DMS53 treated with DMSO at 0.1 percent for 48 hours (cell line): ENCODE results near the gene TXNDC12.
A peak's percentile ranks its signal among the peaks of the same experiment; 100 is the strongest.
"Not testable (repeated sequence)": the region's sequence is repeated elsewhere in the genome, so short reads cannot be mapped to it uniquely, and the experiment has no call there.

Experiments used
- DNase-seq: peaks from one replicate; lab custom pipeline; 2025; ENCODE audit not compliant: unreplicated experiment; lab: John Stamatoyannopoulos, UW

Gene TXNDC12

DNA sequence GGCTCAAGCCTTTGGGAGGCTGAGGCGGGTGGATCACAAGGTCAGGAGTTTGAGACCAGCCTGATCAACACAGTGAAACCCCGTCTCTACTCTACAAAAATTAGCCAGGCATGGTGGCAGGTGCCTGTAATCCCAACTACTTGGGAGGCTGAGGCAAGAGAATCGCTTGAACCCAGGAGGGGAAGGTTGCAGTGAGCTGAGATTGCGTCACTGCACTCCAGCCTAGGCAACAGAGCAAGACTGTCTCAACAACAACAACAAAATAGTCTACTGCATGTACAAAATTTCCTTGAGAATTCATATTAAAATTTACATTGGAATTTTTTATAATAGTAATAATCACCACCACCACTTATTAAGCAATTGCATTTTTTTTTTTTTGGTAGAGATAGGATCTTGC is 5.7 kb downstream of the TXNDC12 start:
- DNase-seq: not testable (repeated sequence)

DNA sequence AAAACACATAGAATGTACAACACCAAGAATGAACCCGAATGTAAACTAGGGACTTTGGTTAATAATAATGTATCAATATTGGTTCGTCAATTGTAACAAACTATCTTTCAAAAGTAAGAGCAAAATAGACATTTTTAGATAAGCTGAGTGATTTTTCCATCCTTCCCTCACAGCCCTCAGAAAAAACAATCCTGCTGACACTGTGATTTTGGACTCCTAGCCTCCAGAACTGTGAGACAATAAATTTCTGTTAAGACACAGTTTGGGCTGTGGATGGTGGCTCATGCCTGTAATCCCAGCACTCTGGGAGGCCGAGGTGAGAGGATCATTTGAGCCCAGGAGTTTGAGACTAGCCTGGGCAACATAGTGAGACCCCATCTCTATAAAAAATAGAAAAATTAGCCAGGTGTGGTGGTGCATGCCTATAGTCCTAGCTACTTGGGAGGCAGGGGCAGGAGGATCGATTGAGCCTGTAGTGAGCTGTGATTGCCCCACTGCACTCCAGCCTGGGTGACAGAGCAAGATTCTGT is 9.3 kb downstream of the TXNDC12 start:
- DNase-seq: not testable (repeated sequence)

DNA sequence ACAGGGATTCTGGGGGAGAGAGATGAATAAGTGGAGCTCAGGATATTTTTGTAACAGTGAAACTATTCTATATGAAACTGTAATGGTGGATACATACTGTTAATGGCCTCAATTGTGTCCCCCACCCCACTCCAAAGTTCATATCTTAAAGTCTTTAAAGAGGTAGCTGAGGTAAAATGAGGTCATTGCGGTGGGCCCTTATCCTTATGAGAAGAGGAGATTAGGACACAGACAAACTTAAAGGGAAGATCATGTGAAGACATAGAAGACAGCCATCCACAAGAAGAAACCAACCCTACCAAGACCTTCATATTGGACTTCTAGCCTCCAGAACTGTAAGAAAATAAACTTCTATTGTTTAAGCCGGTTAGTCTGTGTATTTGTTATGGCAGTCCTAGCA is 9.8 kb downstream of the TXNDC12 start:
- DNase-seq: no peak

DNA sequence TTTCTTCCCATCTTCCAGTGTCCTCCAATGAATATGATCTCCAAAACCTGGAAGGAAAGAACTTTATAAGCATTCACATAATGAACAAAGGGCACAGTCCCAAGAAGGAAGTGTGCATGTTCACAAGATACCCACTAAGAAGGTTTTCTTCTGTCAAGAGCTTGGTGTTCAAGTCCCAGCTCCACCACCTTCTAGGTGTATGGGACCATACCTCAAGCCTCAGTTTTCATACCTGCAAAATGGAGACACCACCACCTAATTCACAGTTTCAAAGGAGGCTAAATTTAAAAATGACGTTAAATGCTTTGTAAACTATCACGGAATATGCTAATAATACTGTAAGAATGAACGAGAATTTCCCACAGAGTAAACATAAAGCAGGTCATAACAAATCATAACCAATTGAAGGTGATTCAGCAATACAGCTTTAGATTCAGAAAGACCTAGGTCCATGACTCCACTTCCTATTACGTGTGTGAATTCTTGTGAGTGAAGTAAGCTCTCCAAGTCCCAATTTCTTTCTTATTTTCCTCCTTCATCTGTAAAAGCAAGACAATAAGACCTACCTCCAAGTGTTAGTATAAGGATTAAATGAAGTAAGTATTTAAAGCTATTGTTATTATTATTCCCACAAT is 13.3 kb downstream of the TXNDC12 start:
- DNase-seq: no peak

DNA sequence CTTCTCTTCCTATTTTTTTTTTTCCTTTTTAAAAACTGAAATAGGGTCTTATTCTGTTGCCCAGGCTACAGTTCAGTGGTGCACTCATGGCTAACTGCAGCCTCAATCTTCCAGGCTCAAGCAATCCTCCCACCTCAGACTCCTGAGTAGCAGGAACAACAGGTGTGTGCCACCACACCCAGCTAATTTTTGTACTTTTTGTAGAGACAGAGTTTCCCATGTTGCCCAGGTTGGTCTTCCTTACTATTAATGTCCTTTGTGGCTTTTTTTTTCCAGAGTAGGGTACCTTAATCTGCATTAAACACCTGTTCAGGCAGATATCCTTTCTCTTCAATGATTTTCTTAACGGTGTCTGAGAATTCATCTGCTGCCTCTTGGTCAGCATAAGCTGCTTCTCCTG is 17.1 kb downstream of the TXNDC12 start:
- no peak for DNase-seq

DNA sequence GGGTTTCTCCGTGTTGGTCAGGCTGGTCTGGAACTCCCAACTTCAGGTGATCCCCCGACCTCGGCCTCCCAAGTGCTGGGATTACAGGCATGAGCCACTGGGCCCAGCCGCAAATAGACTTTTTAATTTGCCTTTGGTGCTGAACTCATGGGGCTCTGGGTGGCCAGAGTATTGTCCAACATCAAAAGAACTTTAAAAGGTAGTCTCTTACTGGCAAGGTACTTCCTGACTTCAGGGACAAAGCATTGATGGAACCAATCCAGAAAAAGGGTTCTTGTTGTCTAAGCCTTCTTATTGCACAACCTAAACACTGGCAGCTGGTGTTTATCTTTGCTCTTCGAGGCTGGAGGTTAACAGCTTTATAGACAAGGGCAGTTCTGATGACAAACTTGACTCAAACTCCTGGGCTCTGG is 17.6 kb downstream of the TXNDC12 start:
- peak; percentile 81 for DNase-seq

DNA sequence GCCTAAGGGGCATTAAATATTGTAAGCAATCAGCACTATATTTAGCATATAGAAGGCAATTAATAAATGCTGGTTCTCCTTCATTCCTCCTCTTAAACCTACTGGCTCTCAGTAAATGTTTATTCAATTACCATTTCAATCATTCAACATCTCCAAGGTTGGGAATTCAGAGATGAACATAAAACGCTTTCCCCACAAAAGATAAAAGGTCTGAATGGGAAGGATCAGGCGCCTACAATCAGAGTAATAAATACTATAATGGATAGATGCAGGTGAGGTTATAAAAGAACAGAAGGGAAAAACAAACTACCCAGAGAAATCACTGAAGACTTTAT is 21.0 kb downstream of the TXNDC12 start:
- no peak for DNase-seq

DNA sequence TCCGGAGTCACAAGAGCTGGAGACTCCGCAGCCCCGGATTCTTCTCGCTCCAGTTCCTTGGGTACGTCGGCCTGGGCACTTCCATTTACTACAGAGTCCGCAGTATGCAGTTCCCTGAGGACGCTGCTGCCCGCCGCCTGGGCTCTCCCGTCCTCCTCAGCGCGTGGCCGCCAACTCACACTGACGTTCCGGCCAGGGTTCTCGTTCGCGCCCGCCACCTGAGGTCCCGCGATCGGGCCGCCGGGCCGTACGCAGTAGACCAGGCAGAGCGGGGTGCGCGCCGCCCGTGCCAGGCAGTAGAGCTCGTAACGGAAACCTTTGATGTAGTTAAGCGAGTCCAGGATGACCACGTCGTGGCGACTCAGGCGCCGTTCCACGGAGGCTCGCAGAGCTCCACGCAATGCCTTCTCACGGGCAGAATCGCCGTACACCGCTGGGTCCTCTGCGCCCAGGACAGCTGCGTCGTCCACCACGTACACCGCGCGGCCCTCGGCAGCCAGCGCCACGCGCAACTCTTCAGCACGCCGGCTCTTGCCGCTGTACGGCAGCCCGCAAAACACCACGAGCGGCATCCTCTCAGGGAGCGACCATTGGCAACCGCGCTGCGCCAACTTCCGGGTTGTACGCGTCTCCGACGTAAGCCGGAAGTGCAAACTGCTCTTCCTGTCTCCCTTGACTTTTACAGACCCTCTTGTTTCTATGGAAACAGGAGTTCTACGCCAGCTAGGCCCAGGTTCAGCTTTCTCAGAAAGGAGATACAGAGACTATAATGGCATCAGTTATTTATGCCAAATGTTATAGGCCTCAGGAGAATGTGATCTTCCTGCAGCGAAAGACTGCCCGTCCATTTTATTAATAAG is 21.6 kb downstream of the TXNDC12 start, which contains the start of gene KTI12:
TSS of gene KTI12 (minus strand) at position 621 of the 860 bp plus-strand sequence. CDS start at position 572, 49 bp downstream.
- peak; percentile 93 for DNase-seq

DNA sequence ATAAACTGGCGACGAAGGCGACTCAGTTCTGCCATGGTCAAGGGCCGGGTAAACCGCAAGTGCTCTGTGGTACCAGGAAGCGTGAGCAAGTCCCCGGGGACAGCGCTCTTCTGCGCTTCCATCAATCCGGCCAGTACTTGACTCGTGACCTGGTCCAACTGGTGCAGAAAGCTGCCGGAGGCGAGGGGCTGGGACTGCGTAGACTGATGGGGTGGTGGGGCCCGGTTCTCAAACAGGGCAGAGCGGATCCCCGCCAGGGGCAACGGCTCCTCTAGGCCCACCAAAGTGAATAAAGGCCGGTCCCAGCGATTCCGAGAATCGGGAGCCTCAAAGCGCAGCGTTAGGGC is 22.2 kb downstream of the TXNDC12 start:
- peak; percentile 69 for DNase-seq

DNA sequence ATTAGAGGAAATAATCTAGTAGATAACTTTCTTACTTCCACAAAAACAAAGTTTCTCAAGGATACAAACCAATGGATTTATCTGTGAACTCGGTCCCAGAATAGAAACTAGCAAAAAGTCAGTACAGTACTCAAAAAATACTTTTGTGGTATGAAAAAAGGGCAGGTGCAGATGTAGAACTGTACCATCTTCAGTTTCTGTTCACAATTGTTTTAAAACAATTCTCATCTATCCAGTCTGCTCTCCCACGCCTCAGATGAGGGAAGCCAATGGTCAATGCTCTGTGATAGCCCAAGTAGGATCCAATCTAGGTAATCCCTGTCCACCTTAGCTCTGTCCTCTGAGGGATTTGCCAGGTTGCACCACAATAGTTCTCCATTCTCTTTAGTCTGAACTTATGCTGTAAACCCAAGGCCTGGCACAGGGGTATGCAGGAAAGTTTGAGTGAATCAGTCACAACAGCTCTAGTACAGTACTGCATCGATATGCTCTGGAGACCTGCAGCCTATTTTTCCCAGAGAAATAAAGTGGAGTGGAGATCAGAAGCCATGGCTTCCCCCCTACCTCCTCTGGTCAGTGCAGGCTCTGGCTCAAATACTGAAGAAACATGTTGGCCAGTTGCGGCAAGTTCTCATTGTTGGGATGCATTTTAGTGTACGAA is 22.7 kb downstream of the TXNDC12 start:
- no peak for DNase-seq

DNA sequence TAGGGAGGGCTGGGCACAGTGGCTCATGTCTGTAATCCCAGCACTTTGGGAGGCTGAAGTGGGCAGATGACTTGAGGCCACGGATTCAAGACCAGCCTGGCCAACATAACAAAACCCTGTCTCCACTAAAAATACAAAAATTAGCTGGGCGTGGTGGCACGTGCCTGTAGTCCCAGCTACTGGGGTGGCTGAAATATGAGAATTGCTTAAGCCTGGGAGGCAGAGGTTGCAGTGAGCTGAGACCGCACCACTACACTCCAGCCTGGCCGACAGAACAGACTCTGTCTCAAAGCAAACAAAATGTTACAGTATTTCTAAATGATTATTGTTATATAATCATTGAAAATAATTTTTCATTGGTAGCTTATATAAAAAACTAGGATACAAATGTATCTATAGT is 26.2 kb downstream of the TXNDC12 start:
- not testable (repeated sequence) for DNase-seq

DNA sequence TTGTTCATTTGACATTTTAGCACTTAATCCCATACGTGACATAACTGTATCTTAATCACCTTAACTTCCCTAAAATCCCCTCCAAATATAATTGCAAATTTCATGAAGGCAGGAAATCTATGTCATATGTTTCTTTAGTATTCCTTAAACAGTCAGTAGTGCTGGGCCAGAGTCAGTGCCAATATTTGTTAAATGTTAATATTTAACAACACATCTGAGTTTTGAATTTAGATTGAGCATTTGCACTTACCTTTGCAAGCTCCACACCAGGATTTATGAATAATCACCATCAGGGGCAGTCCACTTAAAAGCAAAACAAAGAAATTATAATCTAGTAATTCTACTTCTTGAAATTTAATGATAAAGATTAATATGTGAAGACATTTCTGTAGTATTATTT is 26.7 kb downstream of the TXNDC12 start:
- peak; percentile 62 for DNase-seq

DNA sequence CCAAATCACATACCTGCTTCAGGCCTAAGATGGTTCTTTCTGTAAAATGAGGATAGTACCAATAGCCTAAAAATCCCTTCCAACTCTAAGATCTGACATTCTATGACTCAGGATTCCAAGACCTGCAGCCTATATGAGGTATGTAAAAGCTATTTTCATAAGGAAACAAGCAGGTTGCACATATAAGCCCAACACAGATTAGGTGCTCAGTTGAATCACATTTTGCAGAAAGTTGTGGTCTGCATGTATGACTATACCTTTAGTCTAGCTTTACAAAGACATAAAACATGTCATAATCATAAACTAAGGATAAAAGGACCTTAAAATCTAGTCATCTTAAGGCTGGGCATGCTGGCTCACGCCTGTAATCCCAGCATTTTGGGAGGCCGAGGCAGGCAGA is 28.7 kb downstream of the TXNDC12 start:
- no peak for DNase-seq

DNA sequence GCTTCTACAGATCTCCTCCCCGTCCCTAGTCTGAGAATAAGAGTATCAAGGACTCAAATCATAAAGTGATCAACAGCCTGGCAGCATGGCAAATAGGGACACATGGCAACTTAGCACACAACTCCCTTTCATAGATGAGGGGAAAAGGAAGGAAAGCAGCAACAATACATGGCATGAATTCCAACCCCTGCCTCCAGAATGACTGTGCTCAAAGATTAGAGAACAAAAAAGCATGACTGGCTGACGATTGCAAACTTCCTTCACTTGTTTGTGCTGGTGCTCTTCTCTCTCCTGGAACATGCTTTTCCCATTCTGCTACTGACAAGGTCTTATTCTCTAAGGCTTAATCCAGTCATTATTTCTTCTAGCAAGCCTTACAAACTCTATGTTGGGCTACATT is 32.9 kb downstream of the TXNDC12 start:
- DNase-seq: no peak

DNA sequence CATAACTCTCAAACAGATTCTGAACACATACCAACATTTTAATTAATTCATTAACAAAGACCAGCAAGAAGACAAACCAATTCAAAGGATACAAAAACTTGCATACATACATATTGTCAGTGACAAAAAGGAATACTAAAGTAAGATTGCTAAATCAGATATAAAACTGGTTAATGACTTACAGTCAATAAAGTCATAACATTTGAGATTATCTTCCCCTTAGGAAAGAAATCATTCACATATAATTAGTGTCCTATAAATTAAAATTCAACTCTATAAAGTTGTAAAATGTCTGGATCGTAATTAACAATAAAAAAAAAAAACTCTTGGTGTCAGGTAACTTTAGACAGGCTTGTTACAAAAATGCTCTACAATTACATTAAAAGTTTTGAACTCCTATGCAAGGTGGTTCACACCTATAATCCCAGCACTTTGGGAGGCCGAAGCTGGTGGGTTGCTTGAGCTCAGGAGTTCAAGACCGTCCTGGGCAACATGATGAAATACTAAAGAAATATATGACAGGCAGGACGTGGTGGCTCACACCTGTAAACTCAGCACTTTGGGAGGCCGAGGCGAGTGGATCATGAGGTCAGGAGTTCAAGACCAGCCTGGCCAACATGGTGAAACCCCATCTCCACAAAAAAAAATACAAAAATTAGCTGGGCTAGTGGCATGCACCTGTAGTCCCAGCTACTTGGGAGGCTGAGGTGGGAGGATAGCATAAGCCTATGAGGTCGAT is 46.8 kb downstream of the TXNDC12 start:
- no peak for DNase-seq

DNA sequence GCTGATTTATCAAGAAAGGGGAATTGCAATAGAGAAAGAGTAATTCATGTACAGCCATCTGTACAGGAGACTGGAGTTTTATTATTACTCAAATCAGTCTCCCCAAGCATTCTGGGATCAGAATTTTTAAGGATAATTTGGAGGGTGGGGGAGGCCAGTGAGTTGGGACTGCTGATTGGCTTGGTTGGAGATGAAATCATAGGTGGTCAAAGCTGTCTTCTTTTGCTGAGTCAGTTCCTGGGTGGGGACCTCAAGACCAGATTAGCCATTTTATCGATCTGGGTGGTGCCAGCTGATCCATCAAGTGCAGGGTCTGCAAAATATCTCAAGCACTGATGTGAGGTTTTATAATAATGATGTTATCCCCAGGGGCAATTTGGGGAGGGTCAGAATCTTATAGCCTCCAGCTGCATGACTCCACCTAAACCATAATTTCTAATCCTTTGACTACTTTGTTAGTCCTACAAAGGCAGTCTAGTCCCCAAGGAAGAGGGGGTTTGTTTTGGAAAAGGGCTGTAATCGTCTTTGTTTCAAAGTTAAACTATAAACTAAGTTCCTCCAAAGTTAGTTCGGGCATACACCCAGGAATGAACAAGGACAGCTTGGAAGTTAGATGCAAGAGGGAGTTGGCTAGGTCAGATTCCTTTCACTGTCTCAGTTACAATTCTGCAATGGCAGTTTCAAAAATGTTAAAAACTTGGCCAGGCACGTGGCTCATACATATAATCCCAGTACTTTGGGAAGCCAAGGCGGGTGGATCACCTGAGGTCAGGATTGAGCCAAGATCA is 47.6 kb downstream of the TXNDC12 start:
- no peak for DNase-seq

DNA sequence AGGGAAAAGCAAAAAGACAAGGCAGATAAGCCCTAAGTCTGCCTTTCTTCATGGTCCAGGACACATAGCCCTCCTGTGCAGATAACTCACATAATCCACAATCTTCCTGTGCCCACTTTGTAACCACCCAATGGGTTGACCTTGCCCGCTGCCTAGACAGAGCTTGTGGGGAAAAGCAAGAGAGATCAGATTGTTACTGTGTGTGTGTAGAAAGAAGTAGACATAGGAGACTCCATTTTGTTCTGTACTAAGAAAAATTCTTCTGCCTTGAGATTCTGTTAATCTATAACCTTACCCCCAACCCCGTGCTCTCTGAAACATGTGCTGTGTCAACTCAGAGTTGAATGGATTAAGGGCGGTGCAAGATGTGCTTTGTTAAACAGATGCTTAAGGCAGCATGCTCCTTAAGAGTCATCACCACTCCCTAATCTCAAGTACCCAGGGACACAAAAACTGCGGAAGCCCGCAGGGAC is 48.9 kb downstream of the TXNDC12 start:
- DNase-seq: not testable (repeated sequence)

DNA sequence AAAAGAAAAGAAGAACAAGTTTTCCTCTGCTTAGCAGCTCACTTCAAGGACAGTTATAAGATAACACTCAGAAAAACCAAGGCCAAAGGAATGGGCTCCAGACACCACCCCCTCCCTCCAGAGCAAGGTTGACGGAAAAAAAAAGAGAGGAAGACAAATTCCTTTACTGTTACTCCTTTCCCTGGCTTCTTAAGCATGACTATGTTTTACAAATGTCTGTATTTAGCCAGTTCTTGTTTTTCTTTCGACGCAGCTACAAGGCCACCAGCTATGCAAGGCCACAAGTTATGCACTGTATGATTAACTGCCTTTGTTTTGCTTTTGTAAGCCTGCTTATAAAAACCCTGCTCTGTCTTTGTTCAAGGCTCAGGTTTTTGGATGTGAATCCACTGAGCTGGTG is 49.4 kb downstream of the TXNDC12 start:
- not testable (repeated sequence) for DNase-seq

DNA sequence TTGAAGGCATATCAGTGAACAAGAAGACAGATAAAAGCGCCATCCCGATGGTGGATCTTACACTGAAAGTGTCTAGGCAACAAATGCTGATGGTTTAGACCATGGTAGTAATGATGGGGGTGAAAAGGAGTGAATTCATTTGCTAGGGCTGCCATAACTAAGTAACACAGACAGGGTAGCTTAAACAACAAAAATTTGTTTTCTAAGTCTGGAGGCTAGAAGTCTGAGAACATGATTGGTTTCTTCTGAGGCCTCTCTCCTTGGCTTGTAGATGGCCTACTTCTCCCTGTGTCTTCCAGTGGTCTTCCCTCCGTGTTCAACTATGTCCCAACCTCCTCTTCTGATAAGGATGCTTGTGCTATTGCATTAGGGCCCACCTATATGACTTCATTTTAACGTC is 51.1 kb downstream of the TXNDC12 start:
- no peak for DNase-seq
